Mesodermal cell (in vitro differentiated cells): ENCODE results near the gene PAIP1.
"Not testable (repeated sequence)": the region's sequence is repeated elsewhere in the genome, so short reads cannot be mapped to it uniquely, and the experiment has no call there.

Experiments
- H3K27ac ChIP-seq: 2 replicates; pipeline ENCODE4 v1.7.0; 2013; ENCODE audit warnings: mild to moderate bottlenecking, low read depth, low read length, moderate library complexity; ENCODE audit not compliant: severe bottlenecking
- H3K36me3 ChIP-seq: 2 replicates; pipeline ENCODE4 v1.7.1; 2013; ENCODE audit warnings: mild to moderate bottlenecking, low read length, moderate library complexity; ENCODE audit not compliant: control insufficient read depth, insufficient read depth
- H3K4me1 ChIP-seq: one replicate; pipeline ENCODE4 v1.7.1; 2013; ENCODE audit warnings: mild to moderate bottlenecking, low read length; ENCODE audit not compliant: insufficient read depth, control insufficient read depth, poor library complexity, severe bottlenecking
- H3K4me3 ChIP-seq: 2 replicates; pipeline ENCODE4 v1.7.0; 2013; ENCODE audit warnings: low read length, control low read depth, mild to moderate bottlenecking; ENCODE audit not compliant: insufficient read depth, poor library complexity, severe bottlenecking; ENCODE audit errors: extremely low read depth
- H3K9me3 ChIP-seq: 2 replicates; pipeline ENCODE4 v1.7.1; 2013; ENCODE audit warnings: mild to moderate bottlenecking, low read length, moderate library complexity; ENCODE audit not compliant: control insufficient read depth
- WGBS, 2 experiments: methylation state at CpG; one replicate each; pipeline ENCODE4 v1.1.5; 2013; ENCODE audit warnings: missing lambda C conversion rate in 2 of 2; ENCODE audit not compliant: insufficient coverage in 2 of 2; 5-methylcytosine and 5-hydroxymethylcytosine counted together

Gene PAIP1

DNA sequence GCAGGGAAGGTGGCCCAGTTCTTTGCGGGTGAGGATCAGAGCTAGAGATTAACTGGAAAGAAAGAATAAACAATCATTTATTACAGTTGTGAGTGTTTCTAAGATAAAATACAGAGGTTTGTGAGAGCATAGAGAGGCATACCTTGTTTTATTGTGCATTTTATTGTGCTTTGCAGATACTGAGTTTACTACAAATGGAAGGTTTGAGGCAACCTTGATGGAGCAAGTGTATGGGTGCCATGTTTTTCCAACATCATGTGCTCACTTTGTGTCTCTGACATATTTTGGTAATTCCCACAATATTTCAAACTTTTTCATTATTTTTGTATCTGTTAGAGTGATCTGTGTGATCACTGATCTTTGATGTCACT is 41.2 kb downstream of the PAIP1 start:
- Histone ChIP-seq H3K9me3 (no peaks in the 10 kb centered on the region), H3K4me1 (peaks cover 3% of the 10 kb centered on the region), H3K4me3 (peak overlapping the region; percentile 67), H3K27ac (no peak overlapping the region), H3K36me3 (peaks cover 7% of the 10 kb centered on the region)
- WGBS, 2 experiments, result 57% methylated on average over 1 of the region's 1 CpG; no CpG with 5 or more reads in 1 of the 2 experiments

DNA sequence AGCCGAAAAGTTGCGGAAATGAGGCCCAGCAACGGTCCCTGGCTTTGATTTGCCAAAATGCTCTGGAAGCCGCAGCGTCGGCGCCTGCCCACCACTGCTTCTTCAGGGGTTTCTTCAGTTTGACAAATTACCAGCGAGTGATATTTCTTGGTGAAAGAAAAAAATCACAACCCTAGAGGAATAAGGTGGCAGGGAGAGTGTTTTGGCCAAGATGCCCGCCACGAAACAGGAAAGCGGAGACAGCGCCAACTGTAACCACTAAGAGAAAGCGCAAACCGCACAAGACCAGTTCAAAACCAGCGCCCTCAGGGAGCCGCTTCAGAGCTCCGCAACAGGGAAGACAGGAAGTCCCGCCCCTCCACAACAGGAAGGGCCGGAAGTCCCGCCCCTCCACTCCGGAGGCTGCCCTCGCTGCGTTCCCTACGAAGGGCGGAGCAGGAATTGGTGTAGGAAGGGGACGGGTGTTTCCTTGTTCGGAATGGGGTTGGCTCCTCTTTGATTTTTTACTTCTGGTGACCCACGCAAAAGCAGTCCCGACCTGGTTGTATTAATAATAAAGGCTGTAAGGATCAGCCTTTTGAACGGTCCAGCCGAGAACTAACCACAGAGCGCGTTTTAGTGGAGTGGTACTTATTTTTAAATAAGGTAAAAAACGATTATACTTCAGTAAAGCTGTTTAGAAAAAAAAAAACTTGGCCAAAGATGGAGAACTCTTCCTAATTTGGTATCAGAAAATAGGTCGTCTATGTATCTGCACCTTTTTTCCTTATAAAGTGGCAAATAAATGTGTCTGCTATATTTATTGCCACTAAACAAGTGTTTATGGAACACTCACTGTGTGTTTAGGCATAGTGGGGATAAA is 41.8 kb downstream of the PAIP1 start, which contains the start of gene C5orf34:
TSS of gene C5orf34 (minus strand) at position 333 of the 862 bp plus-strand sequence. CDS start 5,809 bp downstream, outside the sequence.
- Histone ChIP-seq H3K4me1 (peaks cover 3% of the 10 kb centered on the region), H3K36me3 (peaks cover 7% of the 10 kb centered on the region), H3K4me3 (peak within 1 kb of the TSS; percentile 67), H3K9me3 (no peaks in the 10 kb centered on the region), H3K27ac (peak within 1 kb of the TSS; percentile 99)
- WGBS, 2 experiments, result 0 to 1% methylated on average over 22 to 27 of the region's 35 CpGs

DNA sequence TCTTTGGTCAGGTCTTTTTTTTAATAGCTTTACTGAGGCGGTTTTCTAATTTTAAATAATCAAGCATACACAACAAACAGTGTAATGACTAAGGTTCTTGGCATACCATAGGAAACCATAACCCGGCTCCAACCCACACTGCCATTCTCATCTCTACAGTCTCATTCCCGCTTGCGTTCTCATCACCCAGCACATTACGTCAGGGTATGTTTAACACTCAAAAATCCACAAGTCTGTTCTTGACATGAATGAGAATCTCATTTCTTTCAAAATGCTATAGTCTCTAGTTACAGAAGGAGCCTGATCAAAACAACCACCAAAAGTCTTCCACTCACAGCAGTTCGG is 42.4 kb downstream of the PAIP1 start:
- Histone ChIP-seq H3K36me3 (peaks cover 7% of the 10 kb centered on the region), H3K4me3 (peak overlapping the region; percentile 67), H3K9me3 (no peaks in the 10 kb centered on the region), H3K4me1 (peaks cover 3% of the 10 kb centered on the region), H3K27ac (peak overlapping the region; percentile 99)
- 0% methylated on average over 4 to 5 of the region's 6 CpGs for WGBS, 2 experiments

DNA sequence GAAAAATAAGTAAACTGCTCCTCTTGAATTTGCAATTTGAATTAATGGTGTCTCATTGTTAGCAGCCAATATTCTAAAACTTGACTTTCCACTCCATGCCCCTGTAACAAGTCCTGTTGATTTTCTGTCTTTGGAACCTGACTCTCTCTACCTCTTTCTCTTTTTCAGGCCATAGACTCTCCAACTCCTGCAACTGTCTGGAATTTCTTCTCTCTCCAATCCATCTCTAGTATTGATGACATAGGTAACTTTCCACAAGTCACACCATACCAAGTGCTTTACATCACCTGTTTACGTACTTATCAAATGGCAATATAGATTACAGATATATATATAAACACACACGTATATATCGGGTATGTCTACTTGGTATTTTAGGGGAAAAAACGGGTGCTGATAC is 42.9 kb downstream of the PAIP1 start:
- 28% methylated on average over 2 of the region's 4 CpGs; no CpG with 5 or more reads in 1 of the 2 experiments for WGBS, 2 experiments
- no peaks in the 10 kb centered on the region for H3K9me3 ChIP-seq
- H3K36me3 ChIP-seq, result peaks cover 7% of the 10 kb centered on the region
- H3K4me1 ChIP-seq, result peaks cover 3% of the 10 kb centered on the region
- H3K4me3 ChIP-seq, result peak overlapping the region; percentile 67
- H3K27ac ChIP-seq, result peak overlapping the region; percentile 99

DNA sequence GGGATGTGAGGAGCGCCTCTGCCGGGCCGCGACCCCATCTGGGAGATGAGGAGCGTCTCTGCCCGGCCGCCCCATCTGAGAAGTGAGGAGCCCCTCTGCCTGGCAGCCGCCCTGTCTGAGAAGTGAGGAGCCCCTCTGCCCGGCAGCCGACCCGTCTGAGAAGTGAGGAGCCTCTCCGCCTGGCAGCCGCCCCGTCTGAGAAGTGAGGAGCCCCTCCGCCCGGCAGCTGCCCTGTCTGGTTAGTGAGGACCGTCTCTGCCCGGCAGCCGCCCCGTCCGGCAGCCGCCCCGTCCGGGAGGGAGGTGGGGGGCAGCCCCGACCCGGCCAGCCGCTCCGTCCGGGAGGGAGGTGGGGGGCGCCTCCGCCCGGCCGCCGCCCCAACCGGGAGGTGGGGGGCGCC is 45.8 kb downstream of the PAIP1 start:
- 96 to 98% methylated on average over 10 to 16 of the region's 36 CpGs for WGBS, 2 experiments
- not testable (repeated sequence) for H3K9me3 ChIP-seq, H3K4me3 ChIP-seq, H3K27ac ChIP-seq, H3K4me1 ChIP-seq
- H3K36me3 ChIP-seq, result peaks cover 25% of the 10 kb centered on the region

DNA sequence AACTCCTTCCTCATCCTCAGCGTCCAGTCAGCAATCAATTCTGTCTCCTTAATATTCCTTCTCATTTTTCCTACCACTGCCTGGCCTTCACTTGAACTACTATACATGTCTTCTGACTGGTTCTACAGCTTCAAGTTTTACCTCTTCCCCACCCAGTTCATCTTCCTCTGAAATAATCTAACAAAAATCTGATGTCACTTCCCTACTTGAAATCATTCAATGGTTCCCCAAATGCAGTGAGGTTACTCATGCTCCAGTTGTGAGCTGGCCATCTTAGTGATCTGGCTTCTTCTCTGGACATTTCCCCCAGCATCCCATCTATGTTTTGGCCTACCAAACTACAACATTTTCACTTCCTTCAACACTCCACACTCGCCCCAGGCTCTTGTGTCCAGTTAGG is 58.3 kb downstream of the PAIP1 start:
- H3K9me3 ChIP-seq, result no peaks in the 10 kb centered on the region
- H3K4me3 ChIP-seq, result no peak overlapping the region
- no peaks in the 10 kb centered on the region for H3K4me1 ChIP-seq
- WGBS, 2 experiments, result 88 to 93% methylated on average over 1 of the region's 2 CpGs
- H3K36me3 ChIP-seq, result peaks cover 9% of the 10 kb centered on the region
- H3K27ac ChIP-seq, result no peak overlapping the region

DNA sequence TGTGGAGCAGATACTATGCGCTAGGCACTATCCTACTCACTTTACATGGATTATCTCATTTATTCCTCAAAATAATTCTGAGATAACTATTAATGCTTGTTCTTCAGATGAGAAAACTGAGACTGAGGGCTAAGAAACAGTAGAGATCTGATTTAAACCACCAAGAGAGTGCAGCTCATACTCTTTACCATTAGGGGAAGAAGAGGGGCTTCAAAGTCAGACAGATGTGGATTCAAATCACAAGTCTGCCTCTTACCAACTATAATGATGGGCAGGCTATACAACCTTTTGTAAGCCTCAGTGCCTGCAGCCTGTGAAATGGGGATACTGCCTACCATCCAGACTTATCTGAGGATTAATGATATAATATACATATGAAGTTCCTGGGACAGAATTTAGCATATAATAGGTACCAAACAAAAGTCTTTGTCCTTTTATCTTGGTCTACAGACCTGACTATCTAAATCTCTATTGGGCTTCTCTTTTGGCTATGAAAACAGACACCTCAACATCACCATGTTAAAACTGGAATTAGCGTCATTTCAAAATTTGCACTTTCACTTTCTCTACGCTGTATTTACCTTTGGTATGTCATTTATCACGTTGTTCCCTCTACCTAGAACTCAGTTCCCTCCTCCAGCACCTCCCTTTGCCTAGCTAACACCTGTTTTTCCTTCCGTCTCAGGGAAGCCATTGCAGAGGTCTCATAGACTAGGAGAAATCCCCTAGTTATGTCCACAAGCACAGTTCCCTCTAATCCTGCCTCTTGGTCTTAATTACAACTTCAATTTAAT is 59.4 kb downstream of the PAIP1 start:
- no peaks in the 10 kb centered on the region for H3K9me3 ChIP-seq
- H3K4me3 ChIP-seq, result no peak overlapping the region
- no peaks in the 10 kb centered on the region for H3K36me3 ChIP-seq
- 92 to 96% methylated on average over 4 of the region's 5 CpGs for WGBS, 2 experiments
- no peaks in the 10 kb centered on the region for H3K4me1 ChIP-seq
- no peak overlapping the region for H3K27ac ChIP-seq

DNA sequence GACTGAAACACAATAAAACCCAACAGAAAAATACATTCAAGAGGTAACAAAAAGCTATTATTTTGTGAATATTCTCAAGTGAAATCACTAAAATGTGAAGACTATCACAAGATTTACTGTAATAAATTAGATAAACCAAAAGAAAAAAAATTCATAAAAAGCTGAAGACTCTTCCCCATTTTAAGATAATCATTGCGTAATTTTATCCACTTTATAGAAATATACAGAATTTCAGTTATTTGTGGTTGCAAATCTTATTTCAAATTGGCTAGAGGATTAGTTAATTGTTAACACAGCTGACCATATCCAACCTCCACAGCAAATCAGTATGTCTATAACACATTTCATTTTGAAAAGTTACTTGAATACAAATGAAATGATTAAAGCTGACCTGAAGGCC is 65.6 kb downstream of the PAIP1 start:
- Histone ChIP-seq H3K36me3 (peaks cover 7% of the 10 kb centered on the region), H3K9me3 (no peaks in the 10 kb centered on the region)

DNA sequence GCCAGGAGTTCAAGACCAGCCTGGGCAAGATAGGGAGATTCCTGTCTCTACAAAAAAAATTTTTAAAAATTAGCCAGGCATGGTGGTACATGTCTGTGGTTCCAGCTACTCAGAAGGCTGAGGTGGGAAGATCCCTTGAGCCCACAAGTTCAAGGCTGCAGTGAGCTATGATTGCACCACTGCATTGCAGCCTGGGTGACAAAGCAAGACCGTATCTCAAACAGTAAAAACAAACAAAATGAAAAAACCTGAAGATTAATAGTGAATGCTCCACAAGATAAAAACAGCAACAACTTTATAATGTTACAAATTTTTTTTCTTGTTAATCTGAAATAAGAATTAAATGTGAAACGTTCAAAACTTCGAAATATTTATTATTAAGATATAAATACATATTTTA is 70.5 kb downstream of the PAIP1 start:
- H3K27ac ChIP-seq, result no peak overlapping the region
- no peak overlapping the region for H3K4me3 ChIP-seq
- peaks cover 6% of the 10 kb centered on the region for H3K4me1 ChIP-seq
- H3K36me3 ChIP-seq, result peaks cover 7% of the 10 kb centered on the region
- no peaks in the 10 kb centered on the region for H3K9me3 ChIP-seq
- WGBS, 2 experiments, result no CpG with 5 or more reads among the region's 3 CpGs

More for the DNA sequence above, 65.6 kb downstream of the PAIP1 start:
- WGBS, 2 experiments, result no CpG with 5 or more reads among the region's 1 CpG
- H3K4me3 ChIP-seq, result no peak overlapping the region
- no peaks in the 10 kb centered on the region for H3K4me1 ChIP-seq
- no peak overlapping the region for H3K27ac ChIP-seq

DNA sequence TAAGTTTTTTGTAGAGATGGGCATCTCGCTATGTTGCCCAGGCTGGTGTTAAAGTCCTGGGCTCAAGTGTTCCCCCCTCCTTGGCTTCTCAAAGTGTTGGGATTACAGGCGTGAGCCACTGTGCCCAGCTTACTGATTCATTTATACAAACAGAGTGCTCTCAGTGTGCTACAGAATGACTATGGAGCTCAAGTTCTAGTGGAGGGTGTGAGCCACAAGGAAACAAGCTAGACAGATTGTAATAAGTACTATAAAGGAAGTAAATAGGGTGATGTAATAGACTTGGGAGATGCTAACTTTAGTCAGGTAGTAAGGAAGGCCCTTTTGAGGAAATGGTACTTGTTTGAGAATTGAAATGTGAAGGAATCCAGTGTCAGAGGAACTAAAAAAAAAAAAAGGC is 71.5 kb downstream of the PAIP1 start:
- H3K27ac ChIP-seq, result no peak overlapping the region
- WGBS, 2 experiments, result 100% methylated on average over 1 of the region's 2 CpGs
- H3K9me3 ChIP-seq, result no peaks in the 10 kb centered on the region
- H3K4me1 ChIP-seq, result peaks cover 6% of the 10 kb centered on the region
- peaks cover 7% of the 10 kb centered on the region for H3K36me3 ChIP-seq
- no peak overlapping the region for H3K4me3 ChIP-seq
